CD4-positive, alpha-beta T cell treated with Interleukin-10 for 1 hour (primary cell): ENCODE results near the gene DDA1.
"Not testable (repeated sequence)": the region's sequence is repeated elsewhere in the genome, so short reads cannot be mapped to it uniquely, and the experiment has no call there.

ENCODE experiments used
- DNase-seq: peaks from one replicate; pipeline ENCODE4 v3.0.0-alpha.2; 2020

Gene DDA1

GRCh38 chr19:17309198-17309964 lies at the start of gene DDA1:
TSS of gene DDA1 (plus strand) at chr19:17309563. CDS start at chr19:17309655, 92 bp downstream.
- peak; percentile 100 for DNase-seq

- DNase-seq, result no peak
Measured at GRCh38 chr19:17259934-17260333, 49.4 kb upstream of the DDA1 start.

GRCh38 chr19:17260842-17261325 lies 48.5 kb upstream of the DDA1 start:
- DNase-seq, result peak; percentile 91

GRCh38 chr19:17262557-17262956 lies 46.8 kb upstream of the DDA1 start:
- DNase-seq, result no peak

GRCh38 chr19:17263712-17264640 lies 45.4 kb upstream of the DDA1 start:
- DNase-seq, result no peak

- DNase-seq, result no peak
Measured at GRCh38 chr19:17264641-17264979, 44.8 kb upstream of the DDA1 start, which contains the start of gene USHBP1. TSS of gene USHBP1 (minus strand) at chr19:17264745. CDS start at chr19:17264299, 446 bp downstream.

- DNase-seq, result no peak
Measured at GRCh38 chr19:17266026-17266425, 43.3 kb upstream of the DDA1 start.

GRCh38 chr19:17266589-17266974 lies 42.8 kb upstream of the DDA1 start:
- DNase-seq, result no peak

GRCh38 chr19:17266975-17267788 lies 42.2 kb upstream of the DDA1 start, which contains the start of gene BABAM1:
TSS of gene BABAM1 (plus strand) at chr19:17267443. CDS start at chr19:17268807, 1,364 bp downstream.
- DNase-seq, result peak; percentile 99

GRCh38 chr19:17268754-17269153 lies 40.6 kb upstream of the DDA1 start:
- no peak for DNase-seq

GRCh38 chr19:17274892-17275291 lies 34.5 kb upstream of the DDA1 start:
- not testable (repeated sequence) for DNase-seq

- no peak for DNase-seq
Measured at GRCh38 chr19:17275441-17276175, 33.8 kb upstream of the DDA1 start.

- DNase-seq, result no peak
Measured at GRCh38 chr19:17279436-17279835, 29.9 kb upstream of the DDA1 start.

GRCh38 chr19:17281391-17282304 lies 27.7 kb upstream of the DDA1 start, which contains the start of gene ANKLE1:
TSS of gene ANKLE1 (plus strand) at chr19:17281901. CDS start at chr19:17281921, 20 bp downstream.
- peak; percentile 29 for DNase-seq

- peak; percentile 81 for DNase-seq
Measured at GRCh38 chr19:17282488-17283125, 26.8 kb upstream of the DDA1 start.

- DNase-seq, result no peak
Measured at GRCh38 chr19:17283504-17283996, 25.8 kb upstream of the DDA1 start.

- no peak for DNase-seq
Measured at GRCh38 chr19:17285415-17286135, 23.8 kb upstream of the DDA1 start.

GRCh38 chr19:17286263-17286662 lies 23.1 kb upstream of the DDA1 start:
- DNase-seq, result no peak

- DNase-seq, result no peak
Measured at GRCh38 chr19:17286752-17287151, 22.6 kb upstream of the DDA1 start.
